Loucy (cell line): ENCODE data around the gene GGA1.

Source experiments
- CTCF ChIP-seq: fragments of 200-600 bp; sonication (generic); conservative IDR thresholded peaks from 2 replicates; pipeline ENCODE4 v1.5.1; 2014; ENCODE audit warnings: mild to moderate bottlenecking, antibody characterized with exemption, low read length
- EZH2phosphoT487 ChIP-seq: fragments of 200-600 bp; IDR thresholded peaks from 2 replicates; pipeline ENCODE4 v1.6.1; 2018; ENCODE audit warnings: antibody characterized with exemption, mild to moderate bottlenecking, moderate library complexity, borderline replicate concordance

DNA sequence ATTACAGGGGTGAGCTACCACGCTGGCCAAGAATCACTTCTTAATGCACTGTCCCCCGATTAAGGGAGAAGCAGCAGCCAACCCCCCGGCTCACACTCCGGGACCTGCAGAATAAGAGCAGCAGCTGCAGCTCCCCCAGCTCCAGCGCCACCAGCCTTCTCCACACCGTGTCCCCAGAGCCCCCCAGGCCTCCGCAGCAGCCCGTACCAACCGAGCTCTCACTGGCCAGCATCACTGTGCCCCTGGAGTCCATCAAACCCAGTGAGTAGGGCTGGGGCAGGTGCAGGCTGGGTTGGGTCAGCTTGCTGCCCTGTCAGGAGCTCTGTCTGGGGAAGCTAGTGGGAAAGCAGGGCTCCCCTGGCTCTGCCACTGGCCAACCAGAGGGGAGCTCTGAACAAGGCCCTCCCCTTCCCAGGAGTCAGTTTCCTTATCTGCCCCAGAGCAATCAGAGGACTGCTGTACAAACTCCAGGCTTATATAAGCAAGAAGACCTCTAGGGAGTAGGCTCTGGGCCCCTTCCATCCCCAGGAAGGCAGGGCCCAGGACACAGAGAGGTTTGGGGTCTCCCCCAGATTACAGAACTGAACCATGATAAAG lies 22.3 kb downstream of the GGA1 start:
- no peak for TF ChIP-seq CTCF
- no peak for TF ChIP-seq EZH2phosphoT487
